Measurements from ENCODE around the gene SDR42E1. TPM values are rescaled to one million over a fixed set of nuclear protein-coding genes. Genes with fewer than 3 reads are reported as not detected.

The SDR42E1 gene
- total and polyA plus RNA-seq, 2 of the 8 experiments (the other 6 are each of a cell fraction or from before 2014, with no cell fraction given), result 0.03 TPM; not detected in 1

DNA sequence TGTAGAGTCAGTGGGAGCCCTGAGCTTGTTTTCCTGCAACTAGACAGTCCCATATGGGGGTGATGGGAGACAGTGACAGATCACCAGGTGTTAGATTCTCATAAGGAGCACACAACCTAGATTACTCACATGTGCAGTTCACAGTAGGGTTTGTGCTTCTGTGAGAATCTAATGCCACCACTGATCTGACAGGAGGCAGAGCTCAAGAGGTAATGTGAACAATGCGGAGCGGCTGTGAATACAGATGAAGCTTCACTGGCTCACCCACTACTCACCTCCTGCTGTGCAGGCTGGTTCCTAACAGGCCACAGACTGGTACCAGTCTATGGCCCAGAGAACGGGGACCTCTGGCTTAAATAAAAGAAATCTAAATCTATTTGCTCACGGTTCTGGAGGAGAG lies 13.6 kb upstream of the SDR42E1 start (continued):
- TF ChIP-seq CHD7 (IDR thresholded peaks at IDR 0.05; ENCODE audit: insufficient replicate concordance, low read length), result no peak
- no peak for TF ChIP-seq NRF1 (IDR thresholded peaks at IDR 0.05; ENCODE audit: low read depth, low read length)

Measured in H1 (cell line).